GM21367 (cell line): ENCODE results near the gene C19orf47.

ENCODE experiments used
- ATAC-seq: cut with Tn5 transposase; IDR thresholded peaks from one replicate; pipeline ENCODE4 v1.9.1; 2021; ENCODE audit not compliant: unreplicated experiment

C19orf47 gene

DNA sequence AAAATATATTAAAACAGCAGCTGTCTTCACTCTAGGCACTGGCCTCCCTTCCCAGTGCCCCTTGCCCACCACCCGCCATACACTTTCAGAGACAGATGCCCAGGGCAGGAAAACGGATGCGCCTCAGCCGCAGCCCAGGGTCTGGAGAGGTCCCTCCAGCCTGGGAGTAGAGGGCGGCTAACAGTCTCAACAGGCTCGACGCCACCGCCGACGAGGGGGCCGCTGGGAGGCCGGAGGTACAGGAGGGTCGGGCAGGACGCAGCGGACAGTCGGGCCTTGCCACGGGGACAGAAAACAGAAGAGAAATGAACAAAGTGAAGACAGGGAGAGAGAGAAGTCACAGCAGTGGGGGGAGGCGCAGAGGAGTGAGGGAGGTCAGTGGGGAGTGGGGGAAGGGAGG, 27.1 kb downstream of the C19orf47 start:
- ATAC-seq = no peak

DNA sequence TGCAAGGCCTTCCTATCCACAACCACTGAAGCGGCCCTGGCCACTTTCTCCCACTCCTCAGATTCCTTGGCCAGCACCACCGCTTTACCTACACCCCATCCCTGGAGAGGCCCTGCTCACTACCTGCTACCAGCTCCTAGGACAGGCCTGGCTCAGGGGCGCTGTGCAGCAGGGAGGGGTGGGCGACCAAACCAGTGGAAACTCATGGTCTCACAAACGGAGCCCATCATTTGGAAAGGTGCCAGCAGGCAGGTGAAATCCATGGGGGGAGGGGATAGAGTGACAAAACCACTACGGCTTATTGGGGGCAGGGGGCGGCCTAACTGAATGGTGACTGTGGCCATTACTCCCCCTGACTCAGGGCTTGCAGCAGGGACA, 27.6 kb downstream of the C19orf47 start:
- ATAC-seq = no peak

DNA sequence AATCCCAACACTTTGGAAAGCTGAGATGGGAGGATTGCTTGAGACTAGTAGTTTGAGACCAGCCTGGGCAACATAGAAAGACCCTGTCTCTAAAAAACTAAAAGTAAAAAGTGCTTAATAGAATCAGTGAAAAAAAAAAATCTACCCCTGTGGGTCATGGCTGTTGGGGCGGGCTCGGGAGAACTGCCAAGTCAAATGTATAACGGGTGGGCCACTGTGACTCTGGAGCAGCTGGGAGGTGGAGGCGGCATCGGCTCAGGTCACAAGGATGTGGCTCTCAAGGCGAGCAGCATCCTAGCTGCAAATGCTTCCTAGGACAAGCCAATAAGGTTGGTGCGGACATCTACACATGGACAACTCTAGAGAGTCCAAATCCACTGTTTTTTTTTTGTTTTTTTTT, 30.9 kb downstream of the C19orf47 start:
- ATAC-seq = no peak

DNA sequence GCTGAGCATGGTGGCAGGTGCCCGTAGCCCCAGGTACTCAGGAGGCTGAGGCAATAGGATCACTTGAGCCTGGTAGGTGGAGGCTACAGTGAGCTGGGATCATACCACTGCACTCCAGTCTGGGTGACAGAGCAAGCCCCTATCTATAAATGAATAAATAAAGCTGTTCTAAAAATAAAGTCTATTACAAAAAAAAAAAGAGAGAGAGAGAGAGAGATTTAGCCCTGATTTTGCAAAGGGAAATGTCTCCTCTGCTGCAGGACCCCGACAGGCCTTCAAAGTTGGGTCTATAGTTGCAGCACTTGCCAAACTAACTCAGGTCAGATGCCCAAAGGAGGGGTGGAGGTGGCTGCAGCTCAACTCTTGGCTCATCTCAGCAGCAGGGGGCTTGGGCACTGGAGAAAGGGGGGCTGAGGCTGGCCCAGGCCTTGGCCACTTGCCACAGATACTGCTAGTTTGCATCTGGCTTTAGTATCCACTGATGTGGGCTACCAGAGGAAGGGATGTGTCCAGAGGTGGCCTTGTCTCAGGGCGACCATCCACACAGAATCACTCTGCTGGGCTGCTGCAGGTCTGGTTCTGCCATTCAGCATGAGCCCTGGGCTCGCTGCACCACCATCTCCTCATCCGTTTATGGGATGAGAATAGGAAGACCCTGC, 32.3 kb downstream of the C19orf47 start:
- no peak for ATAC-seq

DNA sequence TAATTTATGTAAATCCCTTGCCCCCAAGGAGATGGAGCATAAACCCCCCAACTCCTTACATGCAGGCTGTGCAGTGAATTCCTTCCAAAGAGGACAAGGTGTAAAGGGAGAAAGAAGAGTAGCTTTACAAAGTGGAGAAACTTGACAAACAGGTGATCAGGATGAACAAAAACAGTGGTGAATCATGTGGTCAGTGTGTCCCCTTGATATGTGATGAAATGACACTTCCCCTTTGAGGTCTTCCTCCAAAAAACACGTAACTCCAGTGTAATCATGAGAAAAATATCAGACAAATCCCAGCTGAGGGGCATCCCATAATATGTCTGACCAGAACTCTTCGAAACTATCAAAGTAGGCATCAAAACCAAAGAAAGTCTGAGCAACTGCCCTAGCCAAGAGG, 33.5 kb downstream of the C19orf47 start:
- ATAC-seq = no peak

DNA sequence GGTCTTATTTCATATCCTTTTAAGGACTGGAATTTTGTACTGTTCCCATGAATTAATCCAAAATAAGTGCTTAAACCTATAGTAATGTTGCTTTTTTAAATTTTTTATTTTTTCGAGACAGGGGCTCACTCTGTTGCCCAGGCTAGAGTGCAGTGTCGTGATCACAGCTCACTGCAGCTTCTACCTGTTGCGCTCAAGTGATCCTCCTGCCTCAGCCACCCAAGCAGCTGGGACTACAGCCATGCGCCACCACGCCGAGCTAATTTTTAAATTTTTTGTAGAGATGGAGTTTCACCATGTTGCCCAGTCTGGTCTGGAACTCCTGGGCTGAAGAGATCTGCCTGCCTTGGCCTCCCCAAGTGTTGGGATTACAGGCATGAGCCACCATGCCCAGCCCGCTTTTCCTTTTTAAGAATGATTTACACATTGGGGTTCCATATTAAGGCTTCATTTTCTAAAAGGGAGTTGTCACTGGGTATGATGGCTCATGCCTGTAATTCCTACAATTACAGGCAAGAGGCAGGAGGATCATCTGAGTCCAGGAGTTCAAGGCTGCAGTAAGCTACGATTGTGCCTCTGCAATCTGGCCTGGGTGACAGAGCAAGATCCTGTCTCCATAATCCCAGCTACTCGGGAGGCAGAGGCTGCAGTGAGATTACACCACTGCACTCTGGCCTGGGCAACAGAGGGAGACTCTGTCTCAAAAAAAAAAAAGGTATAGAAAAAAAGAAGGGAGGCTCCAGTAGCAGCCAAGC, 34.8 kb downstream of the C19orf47 start:
- no peak for ATAC-seq

DNA sequence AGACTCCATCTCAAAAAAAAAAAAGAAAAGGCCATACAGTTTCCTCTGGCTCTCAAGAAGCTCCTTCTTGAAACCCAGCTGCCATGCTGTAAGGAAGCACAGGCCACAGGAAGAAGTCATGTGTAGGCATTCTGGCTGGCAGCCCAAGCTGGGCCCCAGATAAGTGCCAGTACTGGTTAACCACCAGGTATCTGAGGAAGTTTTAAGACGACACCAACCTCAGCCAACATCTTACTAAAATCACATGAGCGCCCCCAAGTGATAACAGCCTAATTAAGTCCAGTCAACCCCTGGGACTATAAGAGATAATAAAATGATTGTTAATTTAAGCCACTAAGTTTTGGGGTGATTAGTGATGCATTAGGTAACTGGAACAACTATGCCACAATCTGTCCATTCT, 35.7 kb downstream of the C19orf47 start:
- no peak for ATAC-seq

DNA sequence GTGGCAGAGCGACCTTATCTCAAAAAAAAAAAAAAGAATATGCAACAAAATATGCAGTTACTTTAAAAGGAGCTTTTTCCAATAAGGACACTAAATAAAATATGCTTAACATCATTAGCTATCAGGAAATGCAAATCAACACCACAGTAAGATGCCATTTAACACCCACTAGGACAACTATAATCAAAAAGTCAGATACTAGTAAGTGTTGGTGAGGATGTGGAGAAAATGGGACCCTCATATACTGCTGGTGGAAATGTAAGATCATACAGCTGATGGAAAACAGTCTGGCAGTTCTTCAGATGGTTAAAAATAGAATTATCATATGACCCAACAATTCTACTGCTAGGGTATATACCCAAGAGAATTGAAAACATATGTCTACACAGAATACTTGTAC, 38.5 kb downstream of the C19orf47 start:
- no peak for ATAC-seq

DNA sequence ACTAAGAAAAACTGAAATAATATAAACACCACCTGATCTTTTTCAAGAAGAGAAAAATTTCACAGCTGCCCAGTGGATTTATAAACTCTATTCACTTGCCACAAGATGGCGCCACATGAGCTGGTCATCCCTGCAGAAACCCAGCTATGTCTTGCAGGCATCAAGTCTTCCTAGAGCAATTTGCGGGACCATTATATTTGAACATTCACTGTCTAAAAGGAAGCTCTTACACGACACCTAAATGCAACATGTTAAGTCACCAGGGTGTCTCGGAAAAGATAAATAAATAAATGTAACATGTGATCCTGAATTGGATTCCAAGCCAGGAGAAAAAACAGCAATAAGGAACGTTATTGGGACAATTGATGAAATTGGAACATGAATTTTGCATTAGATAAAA, 42.8 kb downstream of the C19orf47 start:
- ATAC-seq = no peak

DNA sequence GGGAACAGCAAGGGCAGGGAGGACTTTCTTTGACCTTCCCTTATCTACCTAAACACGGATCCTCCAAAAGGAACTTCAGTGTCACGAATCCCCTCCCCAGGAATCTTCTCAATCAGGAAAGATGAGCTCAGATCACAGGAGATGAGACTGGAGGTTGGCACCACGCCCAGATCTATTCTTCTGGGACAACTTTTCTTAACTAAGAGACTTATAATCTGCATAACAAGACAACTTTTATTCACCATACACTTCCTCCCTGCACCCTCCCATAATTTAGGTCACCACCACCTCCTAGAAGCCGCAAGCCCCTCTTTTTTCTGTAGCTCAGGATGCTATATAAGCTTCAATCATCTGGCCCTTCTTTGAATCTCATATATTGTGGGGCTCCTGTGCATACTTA, 43.9 kb downstream of the C19orf47 start:
- no peak for ATAC-seq

DNA sequence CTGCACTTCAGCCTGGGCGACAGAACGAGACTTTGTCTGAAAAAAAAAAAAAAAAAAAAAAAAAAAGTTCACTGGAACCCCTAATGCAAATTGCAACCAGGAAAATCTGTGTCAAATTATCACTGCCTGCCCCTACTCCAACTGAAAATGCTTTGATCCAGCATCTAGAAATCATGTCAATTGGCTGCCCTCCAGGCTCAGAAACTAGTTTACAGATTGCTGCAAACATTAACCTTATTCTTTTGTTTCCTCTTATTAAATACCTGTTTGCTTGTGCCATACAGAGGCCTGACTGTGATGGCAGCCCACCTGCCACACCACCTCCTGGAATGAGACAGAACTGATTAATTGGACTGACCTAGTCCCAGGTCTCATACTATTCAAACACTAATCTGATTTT, 44.4 kb downstream of the C19orf47 start:
- no peak for ATAC-seq

DNA sequence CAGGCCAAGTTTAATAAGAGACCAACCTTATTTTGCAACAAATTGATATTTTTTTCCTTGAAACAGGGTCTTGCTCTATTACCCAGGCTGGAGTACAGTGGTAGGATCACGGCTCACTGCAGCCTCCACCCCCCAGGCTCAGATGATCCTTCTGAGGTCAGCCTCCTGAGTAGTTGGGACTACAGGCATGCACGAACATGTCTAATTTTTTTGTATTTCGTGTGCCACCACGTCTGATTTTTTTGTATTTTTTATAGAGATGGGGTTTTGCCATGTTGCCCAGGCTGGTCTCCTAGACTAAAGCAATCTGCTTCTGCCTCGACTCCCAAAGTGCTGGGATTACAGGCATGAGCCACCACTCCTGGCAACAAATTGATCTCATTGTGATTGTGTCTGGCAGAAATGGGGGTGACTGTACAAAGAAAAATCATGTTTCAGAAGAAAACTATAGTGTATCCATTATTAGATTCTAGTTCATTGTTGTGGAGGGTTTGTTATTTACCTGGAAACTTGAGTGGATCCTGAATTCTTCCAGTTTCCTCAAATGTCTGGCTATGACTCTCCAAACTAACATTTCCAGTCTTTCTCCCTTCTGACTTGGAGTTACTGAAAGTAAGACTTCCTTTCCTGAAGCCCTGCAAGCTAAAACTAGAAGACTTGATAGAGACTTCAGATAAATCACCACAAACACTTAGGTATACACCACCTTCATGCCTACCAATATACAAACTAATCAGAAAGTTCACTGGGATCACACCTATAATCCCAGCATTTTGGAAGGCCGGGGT, 45.8 kb downstream of the C19orf47 start:
- ATAC-seq = no peak

DNA sequence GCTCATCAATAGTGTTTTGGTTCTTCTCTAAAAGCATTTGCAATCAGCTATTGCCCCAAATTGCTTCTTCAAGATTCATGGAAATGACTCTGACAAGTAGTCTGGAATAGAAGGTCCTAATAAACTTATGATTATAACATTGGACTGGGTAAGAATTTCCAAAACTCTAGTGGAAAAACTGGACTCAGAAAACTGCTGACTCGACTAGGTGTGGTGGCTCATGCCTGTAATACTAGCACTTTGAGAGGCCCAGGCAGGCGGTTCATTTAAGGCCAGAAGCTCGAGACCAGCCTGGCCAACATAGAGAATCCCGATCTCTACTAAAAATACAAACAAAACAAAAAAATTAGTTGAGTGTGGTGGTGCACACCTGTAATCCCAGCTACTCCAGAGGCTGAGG, 47.5 kb downstream of the C19orf47 start:
- ATAC-seq = no peak

DNA sequence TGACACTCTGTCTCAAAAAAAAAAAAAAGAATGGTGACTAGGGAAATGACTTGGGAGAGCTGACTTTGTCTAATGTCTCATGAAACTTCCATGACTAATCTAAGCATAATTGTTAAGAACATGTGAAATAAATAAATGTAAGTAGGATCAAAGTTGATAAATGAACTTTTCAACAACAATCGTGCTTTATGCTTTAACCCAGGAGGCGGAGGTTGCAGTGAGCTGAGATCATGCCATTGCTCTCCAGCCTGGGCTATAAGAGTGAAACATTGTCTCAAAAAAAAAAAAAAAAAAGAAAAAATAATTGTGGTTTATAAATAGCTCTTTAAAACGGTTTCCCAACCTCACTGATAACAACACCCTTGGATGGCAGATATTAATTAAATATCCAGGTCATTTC, 50.2 kb downstream of the C19orf47 start:
- no peak for ATAC-seq

DNA sequence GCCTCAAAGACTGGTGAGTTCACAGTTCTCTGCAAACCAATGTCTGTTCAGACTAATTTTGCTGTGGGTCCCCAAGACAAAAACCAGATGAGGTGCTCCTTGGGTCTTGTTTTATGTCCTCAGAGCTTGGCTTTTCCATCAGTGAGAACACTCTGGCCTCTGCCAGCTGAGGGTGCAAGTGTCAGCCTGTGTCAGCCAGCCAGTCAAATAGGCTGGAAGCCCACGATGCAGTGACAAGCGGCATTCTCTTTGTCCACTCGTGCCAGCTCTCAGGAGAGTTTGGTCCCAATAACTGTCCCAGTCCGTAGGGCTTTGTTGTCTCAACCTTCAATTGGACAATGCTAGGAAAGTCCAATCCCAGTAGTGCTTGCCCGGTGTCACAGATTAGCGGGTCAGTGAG, 53.6 kb downstream of the C19orf47 start:
- no peak for ATAC-seq

DNA sequence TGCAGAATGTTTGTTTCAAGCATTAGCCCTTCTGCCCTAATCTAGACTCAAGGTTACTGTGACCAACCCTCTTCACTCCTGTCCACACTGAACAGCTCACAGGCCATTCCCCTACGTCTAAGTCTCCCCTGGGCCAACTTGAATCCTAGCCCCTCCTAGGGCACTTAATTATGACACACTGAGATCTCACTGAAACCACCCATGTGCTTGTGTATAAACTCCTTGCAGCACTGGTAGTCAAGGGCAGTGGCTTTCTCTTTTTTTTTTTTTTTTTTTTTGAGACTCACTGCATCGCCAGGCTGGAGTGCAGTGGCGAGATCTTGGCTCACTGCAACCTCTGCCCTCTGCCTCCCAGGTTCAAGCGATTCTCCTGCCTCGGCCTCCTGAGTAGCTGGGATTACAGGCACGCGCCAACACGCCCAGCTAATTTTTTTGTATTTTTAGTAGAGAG, 61.2 kb downstream of the C19orf47 start:
- ATAC-seq = no peak

DNA sequence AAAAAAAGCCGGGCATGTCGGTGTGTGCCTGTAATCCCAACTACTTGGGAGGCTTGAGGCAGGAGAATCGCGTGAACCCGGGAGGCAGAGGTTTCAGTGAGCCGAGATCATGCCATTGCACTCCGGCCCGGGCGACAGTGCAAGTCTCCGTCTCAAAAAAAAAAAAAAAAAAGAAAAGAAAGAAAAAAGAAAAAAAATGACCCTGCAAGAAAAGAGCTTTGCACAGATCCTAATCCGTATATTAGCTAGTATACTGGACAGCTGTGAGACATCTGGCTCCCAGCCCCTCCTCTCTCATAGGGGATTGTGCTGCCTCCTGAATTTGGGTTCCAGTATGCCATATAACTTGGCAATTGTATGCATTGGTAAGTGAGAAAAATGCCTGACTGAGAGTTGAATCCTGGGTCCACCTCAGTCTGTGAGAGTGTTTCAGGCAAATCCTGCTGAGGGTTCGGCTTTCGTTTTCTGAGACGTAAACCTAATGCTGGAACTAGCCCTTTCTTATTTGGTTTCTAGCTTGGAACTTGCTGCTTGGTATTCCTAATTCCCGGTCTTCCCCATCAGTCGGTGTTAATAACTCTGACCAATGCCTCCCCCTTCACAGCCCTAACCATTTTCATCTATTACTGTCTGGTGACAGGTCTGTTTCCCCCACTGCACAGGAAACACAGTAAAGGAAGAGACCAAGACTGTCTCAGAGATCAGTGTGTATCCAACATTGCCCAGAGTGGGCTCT, 61.8 kb downstream of the C19orf47 start:
- no peak for ATAC-seq

DNA sequence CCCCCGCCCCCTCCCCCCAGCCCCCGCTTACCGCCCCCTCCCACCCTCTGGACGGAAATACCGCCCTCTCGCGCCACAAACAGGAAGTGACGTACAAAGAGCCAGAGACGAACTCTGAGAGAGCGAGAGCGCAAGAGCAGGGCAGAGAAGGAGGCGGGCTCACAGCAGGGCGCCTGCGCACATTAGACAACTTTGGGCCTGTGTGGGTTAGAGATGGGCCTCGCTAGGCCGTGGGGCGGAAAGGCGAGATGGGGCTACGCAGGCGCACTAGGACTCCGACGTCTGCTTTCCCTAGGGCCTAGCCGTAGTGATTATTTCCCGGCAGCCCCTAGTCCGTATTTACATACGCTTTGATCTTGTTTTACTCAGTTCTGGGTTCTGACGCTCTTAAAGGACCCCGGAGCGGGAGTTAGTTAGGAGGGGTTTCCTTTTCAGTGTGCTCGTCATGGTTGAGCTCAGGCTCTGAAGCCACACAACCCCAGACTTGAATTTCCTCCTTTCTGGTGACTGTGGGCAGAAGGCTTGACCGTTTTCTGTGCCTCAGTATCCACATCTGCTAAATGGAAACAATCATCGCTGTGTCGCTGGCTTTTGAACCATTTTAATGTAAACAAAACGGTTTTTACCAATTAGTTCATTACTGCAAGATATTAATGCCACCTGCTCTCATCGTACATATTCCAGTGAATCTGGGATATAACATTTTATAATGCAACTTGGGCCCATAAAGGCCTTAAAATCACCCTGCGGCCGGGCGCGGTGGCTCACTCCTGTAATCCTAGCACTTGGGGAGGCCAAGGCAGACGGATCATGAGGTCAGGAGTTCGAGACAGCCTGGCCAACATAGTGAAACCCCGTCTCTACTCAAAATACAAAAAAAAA, 62.6 kb downstream of the C19orf47 start:
- ATAC-seq = peak; percentile 74

DNA sequence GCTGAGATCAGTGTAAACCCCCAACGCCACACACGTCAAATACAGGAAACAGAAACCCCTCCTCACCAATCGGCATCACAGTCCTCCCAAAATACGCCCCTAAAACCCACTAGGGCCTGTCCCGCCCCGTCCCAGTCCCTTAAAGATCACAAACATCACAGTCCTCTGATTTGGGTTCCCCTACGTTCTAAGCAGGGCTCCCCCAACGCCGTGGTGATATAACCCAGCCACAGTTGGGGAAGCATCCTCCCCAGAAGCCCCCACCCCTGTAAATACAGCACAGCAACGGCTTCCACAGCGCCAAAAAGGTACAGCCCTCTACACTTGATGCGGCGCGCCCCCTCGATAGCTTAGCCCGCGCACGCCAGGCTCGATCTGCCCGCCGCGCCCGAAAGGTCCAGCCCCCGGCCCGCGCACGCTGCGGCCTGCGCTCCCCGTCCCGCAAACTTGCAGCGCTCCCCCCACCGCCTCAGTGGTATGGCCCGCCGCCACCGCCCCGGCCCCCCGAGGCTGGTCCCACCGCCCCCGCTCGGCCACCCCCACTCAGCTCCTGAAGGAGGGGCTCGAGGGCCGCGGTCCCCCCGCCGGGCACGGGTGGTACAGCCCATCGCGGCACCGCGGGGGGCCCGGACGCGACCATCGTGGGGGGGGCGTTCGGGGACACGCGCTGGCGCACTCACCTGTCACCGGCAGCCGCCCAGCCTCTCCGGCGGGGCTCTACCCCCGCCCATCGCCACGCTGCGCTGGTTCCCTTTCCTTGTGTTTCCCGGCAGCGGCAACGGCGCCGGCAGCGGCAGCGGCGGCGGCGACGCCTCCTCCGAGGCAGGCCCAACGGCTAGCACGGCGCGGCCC, 63.5 kb downstream of the C19orf47 start, which contains the start of gene AKT2:
Gene AKT2, minus strand, starts transcription at position 845 of the 852 bp plus-strand sequence. CDS start 20,078 bp downstream, outside the sequence.
- peak; percentile 27 for ATAC-seq

DNA sequence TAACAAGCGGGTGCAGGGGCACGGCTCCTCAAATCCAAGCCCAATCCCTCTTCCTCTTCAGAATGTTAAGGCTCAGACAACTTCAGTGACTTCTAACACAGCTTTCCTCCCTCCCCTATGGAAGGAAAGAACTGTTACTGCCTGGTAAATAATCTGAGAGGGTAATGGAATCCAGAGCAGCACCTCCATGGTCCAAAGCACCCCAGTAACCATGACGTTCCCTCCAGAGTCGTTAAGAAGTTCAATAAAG, 64.0 kb downstream of the C19orf47 start:
- ATAC-seq = no peak
